AG09309 (cell line): ENCODE measurements around the gene SAFB.
"Not testable (repeated sequence)": the region's sequence is repeated elsewhere in the genome, so short reads cannot be mapped to it uniquely, and the experiment has no call there.

Source experiments
- DNase-seq: peaks from one replicate; pipeline ENCODE4 v3.0.0-alpha.2; 2010; ENCODE audit warnings: low read depth
- H3K4me3 ChIP-seq: 2 replicates; pipeline ENCODE4 v1.5.1; 2011; ENCODE audit warnings: mild to moderate bottlenecking, low read depth, low read length, moderate library complexity; ENCODE audit not compliant: control insufficient read depth
- CTCF ChIP-seq: IDR thresholded peaks from 2 replicates; pipeline ENCODE4 v1.5.1; 2011; ENCODE audit warnings: mild to moderate bottlenecking, low read depth, low read length, inconsistent platforms; ENCODE audit not compliant: insufficient read depth, control insufficient read depth; ENCODE audit errors: missing control alignments

Gene SAFB

GRCh38 chr19:5687360-5688198 is 64.7 kb downstream of the SAFB start:
- H3K4me3 ChIP-seq: peak overlapping the region; percentile 39
- no peak for DNase-seq
- TF ChIP-seq CTCF: no peak

DNA sequence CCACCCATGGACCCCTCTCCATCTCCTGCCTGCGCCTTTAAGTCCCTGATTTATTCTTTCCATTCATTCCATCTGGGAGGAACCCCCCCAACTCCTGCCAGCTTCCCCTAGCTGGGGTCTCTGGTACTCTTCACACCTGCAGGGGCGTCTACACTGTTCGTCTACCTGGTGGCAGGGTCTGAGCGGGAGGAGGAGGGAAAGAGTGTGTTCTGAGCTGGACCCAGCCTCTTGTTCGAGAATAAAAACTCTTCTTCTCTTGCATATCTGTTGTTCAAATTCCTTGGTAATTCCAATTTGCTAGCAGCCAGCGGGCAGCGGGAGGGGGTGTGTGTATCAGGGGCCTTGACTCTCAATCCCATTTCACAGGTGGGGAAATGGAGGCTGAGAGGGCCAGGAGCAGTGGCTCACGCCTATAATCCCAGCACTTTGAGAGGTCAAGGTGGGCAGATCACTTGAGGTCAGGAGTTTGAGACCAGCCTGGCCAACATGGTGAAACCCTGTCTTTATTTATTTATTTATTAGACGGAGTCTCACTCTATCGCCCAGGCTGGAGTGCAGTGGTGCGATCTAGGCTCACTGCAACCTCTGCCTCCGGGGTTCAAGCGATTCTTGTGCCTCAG is 65.5 kb downstream of the SAFB start:
- not testable (repeated sequence) for DNase-seq, H3K4me3 ChIP-seq

DNA sequence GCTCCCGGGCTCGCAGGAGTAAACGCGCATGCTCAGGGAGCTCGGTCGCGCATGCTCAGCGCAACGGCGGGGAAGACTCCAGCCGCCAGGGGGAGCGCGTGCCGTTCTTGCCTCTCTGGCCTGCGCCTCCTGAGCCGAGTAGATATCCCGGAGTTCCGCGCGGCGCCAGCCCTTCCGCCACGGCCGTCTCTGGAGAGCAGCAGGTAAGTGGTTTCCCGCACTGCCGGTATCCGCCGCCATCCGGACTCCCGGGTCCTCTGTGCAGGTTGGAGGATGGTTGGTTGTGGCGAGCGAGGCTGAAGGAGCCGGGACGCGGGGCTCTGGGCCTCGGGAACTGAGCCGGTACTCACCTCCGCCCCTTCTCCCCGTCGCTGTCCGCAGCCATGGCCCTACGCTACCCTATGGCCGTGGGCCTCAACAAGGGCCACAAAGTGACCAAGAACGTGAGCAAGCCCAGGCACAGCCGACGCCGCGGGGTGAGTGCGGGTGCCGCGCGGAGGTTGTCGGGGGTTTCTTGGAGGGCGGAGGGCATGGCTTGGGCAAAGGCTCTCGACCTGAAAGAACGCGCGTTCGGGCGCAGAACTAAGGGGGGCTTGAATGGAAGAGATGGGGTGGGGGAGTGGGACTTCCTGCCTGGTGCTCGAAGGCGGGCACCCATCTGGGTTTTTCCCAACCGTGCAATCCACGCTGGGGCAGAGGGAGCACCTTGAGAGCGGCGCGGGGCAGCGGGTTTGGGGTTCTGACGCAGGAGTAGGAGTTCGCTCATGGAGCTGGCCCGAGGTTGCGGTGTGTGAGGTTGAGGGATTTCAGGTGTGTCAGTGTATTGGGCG is 67.5 kb downstream of the SAFB start, which contains the start of gene RPL36:
RPL36 (plus strand) TSS at position 171 of the 830 bp plus-strand sequence; CDS start at position 384, 213 bp downstream.
- peak within 1 kb of the TSS; percentile 92 for H3K4me3 ChIP-seq
- peak; percentile 98 for TF ChIP-seq CTCF
- DNase-seq: peak; percentile 73

DNA sequence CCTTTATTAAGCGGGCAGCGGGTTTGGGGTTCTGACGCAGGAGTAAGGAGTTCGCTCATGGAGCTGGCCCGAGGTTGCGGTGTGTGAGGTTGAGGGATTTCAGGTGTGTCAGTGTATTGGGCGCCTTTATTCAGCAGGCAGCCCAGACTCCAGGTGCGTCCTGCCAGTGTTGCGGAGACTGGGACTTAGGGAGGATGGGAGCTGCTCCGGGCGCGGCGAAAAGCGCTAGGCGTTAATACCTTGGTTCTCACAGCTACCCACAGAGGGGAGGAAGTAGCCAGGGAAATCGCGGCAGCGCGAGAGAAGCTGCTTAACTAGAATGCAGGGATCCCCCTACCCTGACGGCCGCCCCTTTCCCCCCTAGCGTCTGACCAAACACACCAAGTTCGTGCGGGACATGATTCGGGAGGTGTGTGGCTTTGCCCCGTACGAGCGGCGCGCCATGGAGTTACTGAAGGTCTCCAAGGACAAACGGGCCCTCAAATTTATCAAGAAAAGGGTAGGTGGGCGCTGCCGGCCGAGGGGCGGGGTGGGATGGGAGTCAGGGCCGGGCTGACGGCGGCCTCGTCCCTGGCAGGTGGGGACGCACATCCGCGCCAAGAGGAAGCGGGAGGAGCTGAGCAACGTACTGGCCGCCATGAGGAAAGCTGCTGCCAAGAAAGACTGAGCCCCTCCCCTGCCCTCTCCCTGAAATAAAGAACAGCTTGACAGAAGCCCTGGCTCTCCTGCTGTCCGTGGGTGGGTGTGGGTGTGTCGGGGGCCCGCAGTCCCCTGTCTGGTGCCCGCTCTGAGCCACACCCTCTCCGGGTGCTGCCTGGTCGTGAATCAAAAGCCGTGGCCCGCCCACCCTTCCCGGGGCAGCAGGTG is 68.3 kb downstream of the SAFB start:
- DNase-seq: no peak
- peak overlapping the region; percentile 92 for H3K4me3 ChIP-seq
- no peak for TF ChIP-seq CTCF

GRCh38 chr19:5691822-5692722 is 69.2 kb downstream of the SAFB start:
- TF ChIP-seq CTCF: no peak
- no peak for DNase-seq
- H3K4me3 ChIP-seq: peak overlapping the region; percentile 92

GRCh38 chr19:5692723-5693194 is 69.9 kb downstream of the SAFB start:
- TF ChIP-seq CTCF: no peak
- H3K4me3 ChIP-seq: no peak overlapping the region
- DNase-seq: no peak
